SK-N-MC (cell line): ENCODE results near the gene DNAL1.
"Not testable (repeated sequence)": the region's sequence is repeated elsewhere in the genome, so short reads cannot be mapped to it uniquely, and the experiment has no call there.

ENCODE experiments used
- EZH2 ChIP-seq: fragments of 200-600 bp; sonication (generic); IDR thresholded peaks from one replicate; pipeline ENCODE4 v1.6.1; 2017; ENCODE audit warnings: antibody characterized with exemption
- POLR2AphosphoS5 ChIP-seq: IDR thresholded peaks from 2 replicates; pipeline ENCODE4 v1.6.1; 2012; ENCODE audit warnings: mild to moderate bottlenecking, low read depth, low read length, borderline replicate concordance

- not testable (repeated sequence) for TF ChIP-seq POLR2AphosphoS5, EZH2
These were observed 8.4 kb upstream of the DNAL1 start for GRCh38 chr14:73636355-73636754.
